GM19372 (cell line): Measurements from ENCODE around the gene ZYX.
"Not testable (repeated sequence)": the region's sequence is repeated elsewhere in the genome, so short reads cannot be mapped to it uniquely, and the experiment has no call there.

Experiments used
- ATAC-seq: cut with Tn5 transposase; IDR thresholded peaks from one replicate; pipeline ENCODE4 v1.9.1; 2021; ENCODE audit warnings: mild to moderate bottlenecking, low read depth, moderate library complexity; ENCODE audit not compliant: unreplicated experiment

The ZYX gene

DNA sequence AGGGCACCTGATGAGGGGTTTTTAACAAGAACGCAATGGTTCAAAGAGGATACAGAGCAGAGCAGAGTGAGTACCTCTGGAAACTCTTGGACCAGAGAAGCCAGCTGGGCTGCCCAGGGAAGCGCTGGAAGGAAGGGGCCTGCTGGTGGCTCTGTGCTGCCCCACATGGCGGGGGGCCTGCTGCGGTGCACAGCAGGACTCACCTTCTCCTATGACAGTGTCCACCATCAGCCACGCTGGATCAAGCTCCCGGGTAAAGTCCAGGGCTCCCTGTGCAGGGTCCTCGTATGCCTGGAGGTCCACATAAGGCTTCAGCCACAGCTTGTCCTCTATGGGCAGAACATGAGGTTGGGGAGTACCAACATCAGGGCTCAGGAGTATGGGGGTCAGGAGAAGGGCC is 15.0 kb downstream of the ZYX start:
- ATAC-seq, result no peak

DNA sequence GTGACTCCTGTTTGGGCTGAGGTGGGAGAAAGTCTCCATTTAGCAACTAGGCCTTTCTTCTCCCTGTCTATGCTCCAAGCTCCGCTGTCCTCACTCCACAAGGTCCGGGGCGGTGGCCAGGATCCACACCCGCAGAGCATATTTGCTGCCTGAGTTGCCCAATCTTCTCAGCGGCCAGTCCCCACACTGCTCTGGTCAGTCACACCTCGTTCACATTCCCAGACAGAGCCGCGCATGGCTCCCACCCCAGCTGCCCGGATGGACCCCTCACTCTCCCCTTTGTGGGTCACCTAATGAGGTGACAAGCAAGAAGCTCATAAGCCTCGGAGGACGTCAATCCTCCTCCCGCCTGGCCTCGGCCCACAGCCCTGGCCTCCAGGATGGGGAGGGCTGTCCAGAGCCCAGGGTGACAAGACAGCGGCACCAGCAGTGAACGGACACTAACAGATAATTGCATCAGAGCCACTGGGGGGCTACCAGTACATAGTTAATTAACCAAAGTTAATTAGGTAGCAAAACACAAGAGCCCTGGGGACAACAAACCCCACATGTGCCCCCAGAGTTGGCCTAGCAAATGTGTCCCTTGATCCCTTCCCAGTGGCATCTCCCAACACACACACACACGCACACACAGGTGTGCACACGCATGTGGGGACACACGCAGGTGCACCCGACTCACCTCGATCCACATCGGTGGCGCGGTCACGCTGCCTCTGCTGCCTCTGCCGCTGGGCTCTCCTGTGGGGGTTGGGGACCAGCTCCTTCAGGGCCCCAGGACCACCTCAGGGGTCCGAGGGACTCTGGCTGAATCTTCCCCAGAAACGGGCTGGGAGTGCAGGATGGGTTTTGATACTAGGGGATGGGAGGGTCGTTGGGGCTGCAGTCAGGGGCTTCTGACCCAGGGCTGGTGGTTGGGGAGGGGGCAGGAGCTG is 15.7 kb downstream of the ZYX start:
- ATAC-seq, result no peak

- no peak for ATAC-seq
These were observed 16.8 kb downstream of the ZYX start for GRCh38 chr7:143397710-143398530.

DNA sequence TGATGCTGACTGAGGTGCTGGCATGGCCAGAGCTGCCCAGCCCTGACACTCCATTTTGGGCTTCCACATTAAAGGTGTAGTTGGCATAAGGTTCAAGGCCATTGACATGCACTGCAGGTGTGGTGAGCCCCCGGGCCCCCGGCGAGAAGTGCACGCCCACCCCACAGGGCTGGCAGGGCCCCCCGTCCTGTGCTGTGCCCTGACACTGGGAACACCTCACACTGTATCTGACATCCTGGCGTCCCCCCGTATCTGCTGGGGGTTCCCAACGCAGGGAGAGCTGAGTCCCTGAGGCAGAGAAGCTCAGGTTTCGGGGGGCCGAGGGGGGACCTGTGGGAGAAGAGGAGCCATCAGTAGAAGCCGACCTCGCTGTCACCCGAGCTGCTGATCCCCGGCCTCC is 17.5 kb downstream of the ZYX start:
- no peak for ATAC-seq

DNA sequence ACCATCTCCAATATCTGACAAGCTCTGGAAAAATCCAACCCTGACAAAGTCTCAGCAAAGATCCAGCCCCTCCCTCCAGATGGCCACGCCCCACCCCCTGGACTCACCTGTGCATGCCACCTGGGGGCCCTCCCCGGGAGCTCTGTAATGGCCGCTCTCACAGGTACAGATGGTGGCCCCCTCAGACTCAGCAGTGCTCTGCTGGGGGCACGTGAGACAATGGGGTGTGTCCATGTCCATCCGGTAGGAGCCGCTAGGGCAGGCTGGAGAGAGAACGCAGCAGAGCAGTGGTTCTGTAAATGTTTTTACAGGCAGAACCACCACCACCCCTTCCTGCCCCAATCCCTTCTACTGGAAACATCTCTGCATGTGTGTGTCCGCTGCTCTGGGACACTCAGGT is 18.0 kb downstream of the ZYX start:
- no peak for ATAC-seq

- no peak for ATAC-seq
These were observed 18.5 kb downstream of the ZYX start for GRCh38 chr7:143399642-143400041.

DNA sequence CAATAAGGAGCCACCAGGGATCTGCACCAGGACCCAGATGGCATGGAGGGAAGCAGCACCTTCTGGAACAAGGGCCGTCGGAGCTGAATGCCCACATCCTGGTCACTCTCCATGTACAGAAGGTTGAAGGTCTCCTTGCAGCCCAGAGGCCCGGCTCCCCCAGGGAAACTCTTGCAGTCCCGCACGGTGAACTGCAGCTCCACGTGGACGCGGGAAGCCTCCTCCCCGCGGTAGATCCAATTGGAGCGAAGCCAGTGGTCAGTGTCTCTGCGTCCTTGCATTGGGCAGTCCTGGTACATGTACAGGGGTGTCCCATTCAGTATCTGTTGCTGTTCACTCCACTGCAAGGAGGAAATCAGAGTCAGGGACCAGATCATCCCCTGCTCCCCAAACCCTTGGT is 20.1 kb downstream of the ZYX start:
- ATAC-seq, result no peak

DNA sequence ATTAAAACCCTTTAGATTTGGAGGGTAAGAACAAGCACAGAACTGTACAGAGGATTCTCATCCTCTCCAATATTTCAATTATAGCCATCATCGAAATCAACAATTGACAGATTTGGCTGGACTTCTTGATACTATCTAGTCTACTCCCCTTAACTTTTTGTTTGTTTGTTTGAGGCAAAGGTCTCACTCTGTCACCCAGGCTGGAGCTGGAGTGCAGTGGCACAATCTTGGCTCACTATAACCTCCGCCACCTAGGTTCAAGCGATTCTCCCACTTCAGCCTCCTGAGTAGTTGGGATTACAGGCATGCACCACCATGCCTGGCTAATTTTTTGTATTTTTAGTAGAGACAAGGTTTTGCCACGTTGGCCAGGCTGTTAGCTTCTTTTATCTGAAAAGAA is 21.1 kb downstream of the ZYX start:
- not testable (repeated sequence) for ATAC-seq

GRCh38 chr7:143405173-143406001 is 24.2 kb downstream of the ZYX start:
- no peak for ATAC-seq

GRCh38 chr7:143406002-143406357 is 24.8 kb downstream of the ZYX start:
- no peak for ATAC-seq

DNA sequence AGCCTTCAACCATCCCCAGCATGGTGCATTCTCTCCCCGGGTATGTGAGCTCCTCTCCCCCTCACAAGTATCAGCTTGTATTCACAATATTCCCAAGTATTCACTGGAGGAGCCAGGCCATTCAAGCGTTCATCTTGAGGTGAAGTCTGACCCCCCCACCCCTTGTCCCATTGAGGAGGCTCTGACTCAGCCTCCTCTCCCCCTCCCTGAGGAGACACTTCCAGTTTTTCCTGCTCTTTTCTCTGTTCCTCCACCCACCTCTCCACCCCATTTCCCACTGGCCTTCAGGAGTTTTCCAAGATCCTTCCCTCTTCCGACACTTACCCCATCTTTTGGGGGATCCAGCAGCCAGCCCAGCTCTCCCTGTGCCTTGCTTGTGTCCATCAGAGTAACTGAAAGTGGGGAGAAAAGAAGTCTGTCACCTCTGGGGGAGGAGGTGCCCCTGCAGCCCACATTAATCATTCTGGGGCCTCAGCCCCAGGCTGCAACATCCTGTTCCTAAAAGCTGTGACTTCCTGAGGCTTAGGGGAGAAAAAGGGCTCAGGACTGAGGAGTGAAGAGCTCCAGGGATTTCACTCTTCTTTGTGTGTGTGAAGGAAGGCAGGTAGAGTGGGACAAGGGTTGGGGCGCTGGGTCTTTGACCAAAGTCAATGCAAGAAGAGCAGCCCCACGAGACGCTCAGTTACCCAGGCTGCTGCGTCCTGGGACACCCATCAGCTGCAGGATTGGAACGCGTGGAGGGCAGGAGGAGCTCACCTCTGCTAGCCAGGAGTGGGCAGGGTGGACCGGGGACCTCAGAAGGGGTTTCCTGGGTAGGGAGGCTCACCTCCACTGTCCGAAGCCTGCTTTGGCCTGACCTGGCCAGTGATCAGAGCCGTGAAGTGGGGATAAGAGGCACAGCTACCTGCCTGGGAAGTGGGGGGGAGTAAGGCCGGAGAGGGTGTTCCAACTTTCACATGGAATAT is 26.4 kb downstream of the ZYX start:
- ATAC-seq, result no peak

DNA sequence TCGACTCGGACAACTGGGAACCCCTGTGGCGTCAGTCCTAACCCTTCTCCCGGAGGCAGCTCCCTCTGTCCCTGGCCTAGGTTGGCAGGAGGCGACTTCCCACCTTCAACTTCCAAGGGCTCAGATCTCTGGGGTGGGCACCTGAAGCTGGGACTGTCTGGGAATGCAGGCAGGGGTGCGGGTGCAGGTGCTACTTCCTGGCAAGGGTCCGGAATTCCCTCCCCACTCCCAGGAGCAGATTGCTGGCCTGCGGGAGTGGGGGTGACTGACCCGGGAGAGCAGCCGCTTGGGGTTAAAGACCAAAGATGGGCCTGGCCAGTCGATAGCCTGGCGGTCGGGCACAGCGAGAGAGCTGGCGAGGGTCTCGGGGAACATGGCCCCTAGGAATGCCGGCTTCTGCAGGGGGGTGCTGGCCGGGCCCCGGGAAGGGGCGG is 27.1 kb downstream of the ZYX start:
- no peak for ATAC-seq

- no peak for ATAC-seq
These were observed 27.8 kb downstream of the ZYX start, which contains the start of gene EPHA1 for GRCh38 chr7:143408686-143409561. EPHA1 (minus strand) TSS chr7:143408856; CDS start chr7:143408805, 51 bp downstream.

DNA sequence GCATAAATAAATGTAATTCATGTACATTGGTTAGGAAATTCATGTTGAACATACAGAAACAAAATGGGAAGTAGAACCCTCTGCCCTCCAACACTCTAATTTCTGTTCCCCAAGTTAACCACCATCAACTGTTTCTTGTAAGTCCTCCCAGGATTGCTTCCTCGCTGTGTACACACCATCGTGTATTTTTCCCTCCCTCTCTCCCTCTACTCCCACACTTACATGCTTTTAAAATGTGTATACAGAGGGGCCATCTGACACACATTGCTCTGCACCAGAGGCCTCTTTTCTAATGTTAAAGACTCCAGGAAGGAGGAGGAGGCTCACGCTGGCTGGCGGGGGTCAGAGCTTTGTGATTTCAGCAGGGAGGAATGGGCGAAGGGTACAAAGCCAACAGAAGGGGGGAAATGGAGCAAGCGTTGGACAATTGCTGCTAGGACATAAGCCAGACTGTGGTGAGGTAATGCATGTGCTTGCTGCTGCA is 29.4 kb downstream of the ZYX start:
- no peak for ATAC-seq

GRCh38 chr7:143411976-143412708 is 31.0 kb downstream of the ZYX start:
- no peak for ATAC-seq

DNA sequence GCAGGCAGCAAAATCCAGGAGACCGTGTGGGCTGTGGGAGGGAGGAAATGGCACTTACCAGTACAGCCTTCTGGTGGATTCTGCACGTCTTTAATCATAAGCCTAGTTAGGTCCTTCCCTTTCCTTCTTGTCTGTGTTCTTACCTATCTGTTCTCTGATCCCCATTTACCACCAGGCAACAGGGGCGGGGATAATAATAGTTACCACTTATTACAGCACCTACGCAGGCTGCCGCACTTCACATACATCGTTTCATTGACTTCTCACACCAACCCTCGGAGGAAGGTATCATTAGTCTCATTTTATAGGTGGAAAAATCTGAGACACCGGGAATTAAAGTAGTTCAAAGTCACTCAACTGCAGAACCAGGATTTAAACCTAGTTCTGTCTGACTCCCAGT is 32.0 kb downstream of the ZYX start:
- ATAC-seq, result no peak

GRCh38 chr7:143415209-143415608 is 34.1 kb downstream of the ZYX start:
- ATAC-seq, result not testable (repeated sequence)
